Loucy (cell line): Measurements from ENCODE around the gene MYADM.

Experiments
- H2AFZ ChIP-seq: fragments of 200-600 bp; sonication (generic); 2 replicates; pipeline ENCODE4 v1.6.0; 2016; ENCODE audit warnings: antibody characterized with exemption, mild to moderate bottlenecking, low read length, moderate library complexity
- H3F3A ChIP-seq: fragments of 200-600 bp; 2 replicates; pipeline ENCODE4 v1.6.0; 2016; ENCODE audit warnings: antibody characterized with exemption, low read depth, mild to moderate bottlenecking
- H3K27me3 ChIP-seq: fragments of 200-600 bp; sonication (generic); 2 replicates; pipeline ENCODE4 v1.6.1; 2014; ENCODE audit warnings: low read length, mild to moderate bottlenecking; ENCODE audit not compliant: insufficient read depth, poor library complexity, severe bottlenecking
- H3K36me3 ChIP-seq: fragments of 200-600 bp; sonication (generic); 2 replicates; pipeline ENCODE4 v1.6.1; 2016; ENCODE audit warnings: low read length; ENCODE audit not compliant: insufficient read depth
- H3K4me1 ChIP-seq: fragments of 200-600 bp; sonication (generic); 2 replicates; pipeline ENCODE4 v1.5.1; 2014; ENCODE audit warnings: low read length, mild to moderate bottlenecking; ENCODE audit not compliant: insufficient read depth, poor library complexity, severe bottlenecking
- H3K4me2 ChIP-seq: fragments of 200-600 bp; sonication (generic); 2 replicates; pipeline ENCODE4 v1.6.0; 2014; ENCODE audit warnings: antibody characterized with exemption, low read length, low read depth, mild to moderate bottlenecking; ENCODE audit not compliant: poor library complexity, severe bottlenecking
- H3K4me3 ChIP-seq: fragments of 200-600 bp; sonication (generic); 2 replicates; pipeline ENCODE4 v1.5.1; 2014; ENCODE audit warnings: low read length, mild to moderate bottlenecking, mixed read lengths; ENCODE audit not compliant: poor library complexity, severe bottlenecking
- H3K79me2 ChIP-seq: fragments of 200-600 bp; sonication (generic); 2 replicates; pipeline ENCODE4 v1.6.1; 2014; ENCODE audit warnings: low read length; ENCODE audit not compliant: insufficient read depth
- H3K9ac ChIP-seq: fragments of 200-600 bp; sonication (generic); 2 replicates; pipeline ENCODE4 v1.6.0; 2014; ENCODE audit warnings: mild to moderate bottlenecking, low read depth, low read length, moderate library complexity; ENCODE audit not compliant: poor library complexity, severe bottlenecking
- H3K9me2 ChIP-seq: fragments of 200-600 bp; sonication (generic); replicated peaks from 2 replicates; pipeline ENCODE4 v1.6.1; 2016; ENCODE audit warnings: low read depth, low read length, mixed read lengths
- H3K9me3 ChIP-seq: fragments of 200-600 bp; sonication (generic); 2 replicates; pipeline ENCODE4 v1.6.1; 2014; ENCODE audit warnings: mild to moderate bottlenecking, antibody characterized with exemption, low read length, low read depth; ENCODE audit not compliant: insufficient read depth
- H4K20me1 ChIP-seq: fragments of 200-600 bp; sonication (generic); 2 replicates; pipeline ENCODE4 v1.6.0; 2014; ENCODE audit warnings: antibody characterized with exemption, low read length, mild to moderate bottlenecking; ENCODE audit not compliant: insufficient read depth, poor library complexity, severe bottlenecking
- CTCF ChIP-seq: fragments of 200-600 bp; sonication (generic); conservative IDR thresholded peaks from 2 replicates; pipeline ENCODE4 v1.5.1; 2014; ENCODE audit warnings: mild to moderate bottlenecking, antibody characterized with exemption, low read length
- EZH2phosphoT487 ChIP-seq: fragments of 200-600 bp; IDR thresholded peaks from 2 replicates; pipeline ENCODE4 v1.6.1; 2018; ENCODE audit warnings: antibody characterized with exemption, mild to moderate bottlenecking, moderate library complexity, borderline replicate concordance

The MYADM gene

GRCh38 chr19:53883231-53883661, 15.6 kb downstream of the MYADM start:
- H3K9me2 ChIP-seq, result no peaks in the 10 kb centered on the region
- H2AFZ ChIP-seq, result no peak overlapping the region
- H3K4me1 ChIP-seq, result peaks cover 28% of the 10 kb centered on the region
- H3K9me3 ChIP-seq, result no peaks in the 10 kb centered on the region
- no peaks in the 10 kb centered on the region for H3K79me2 ChIP-seq
- no peaks in the 10 kb centered on the region for H3K36me3 ChIP-seq
- H4K20me1 ChIP-seq, result no peaks in the 10 kb centered on the region
- peaks cover 17% of the 10 kb centered on the region for H3K27me3 ChIP-seq
- TF ChIP-seq EZH2phosphoT487 (no peak), CTCF (no peak)
- H3K4me2 ChIP-seq, result no peak overlapping the region
- H3K9ac ChIP-seq, result no peak overlapping the region
- H3K4me3 ChIP-seq, result no peak overlapping the region
- no peaks in the 10 kb centered on the region for H3F3A ChIP-seq

- Histone ChIP-seq H3K79me2 (no peaks in the 10 kb centered on the region), H3K4me1 (peaks cover 28% of the 10 kb centered on the region), H3K27me3 (peaks cover 17% of the 10 kb centered on the region), H3K36me3 (no peaks in the 10 kb centered on the region), H3K4me3 (no peak overlapping the region), H4K20me1 (no peaks in the 10 kb centered on the region), H3K9me3 (no peaks in the 10 kb centered on the region), H3K4me2 (no peak overlapping the region), H3F3A (no peaks in the 10 kb centered on the region), H3K9me2 (no peaks in the 10 kb centered on the region), H2AFZ (no peak overlapping the region), H3K9ac (no peak overlapping the region)
- no peak for TF ChIP-seq CTCF
- TF ChIP-seq EZH2phosphoT487, result no peak
Measured at GRCh38 chr19:53883741-53884140, 16.1 kb downstream of the MYADM start.

GRCh38 chr19:53884256-53884655, 16.6 kb downstream of the MYADM start:
- no peak overlapping the region for H3K4me3 ChIP-seq
- no peaks in the 10 kb centered on the region for H3K9me2 ChIP-seq
- no peak overlapping the region for H3K4me2 ChIP-seq
- no peaks in the 10 kb centered on the region for H4K20me1 ChIP-seq
- no peaks in the 10 kb centered on the region for H3K36me3 ChIP-seq
- H3K27me3 ChIP-seq, result peaks cover 17% of the 10 kb centered on the region
- no peak overlapping the region for H2AFZ ChIP-seq
- H3K79me2 ChIP-seq, result no peaks in the 10 kb centered on the region
- H3K9ac ChIP-seq, result no peak overlapping the region
- H3K9me3 ChIP-seq, result no peaks in the 10 kb centered on the region
- H3K4me1 ChIP-seq, result peaks cover 24% of the 10 kb centered on the region
- H3F3A ChIP-seq, result no peaks in the 10 kb centered on the region
- TF ChIP-seq CTCF (no peak), EZH2phosphoT487 (no peak)
